IMR-90 (cell line): ENCODE results near the gene OR5AC2. TPM values are rescaled to one million over a fixed set of nuclear protein-coding genes. Genes with fewer than 3 reads are reported as not detected.

Experiments used
- ATAC-seq: fragments of 200-7000 bp; cut with Tn5 transposase; 2 replicates; pipeline ENCODE4 v1.9.1; 2020; ENCODE audit warnings: low read depth, mild to moderate bottlenecking, moderate library complexity
- BruUV-seq: library from RNA; stranded (reverse); fragments of 400-500 nt; replicated peaks from 2 replicates; lab custom pipeline; 2021; lab: Mats Ljungman, UMichigan
- CTCF ChIA-PET: fragments of 300-600 bp; formaldehyde crosslinking; extraction: SDS; loops from one replicate; lab custom pipeline; 2021; ENCODE audit warnings: antibody characterized with exemption; lab: Yijun Ruan, JAX
- POLR2A ChIA-PET: fragments of 300-600 bp; sonication (Branson Sonifier 250); formaldehyde crosslinking; loops from one replicate; lab custom pipeline; 2022; ENCODE audit warnings: antibody characterized with exemption; ENCODE audit not compliant: unreplicated experiment; lab: Charles Lee
- DNase-seq: peaks from one replicate; pipeline ENCODE4 v3.0.0; 2013
- H2AFZ ChIP-seq: replicated peaks from 2 replicates; pipeline ENCODE3; 2013; ENCODE audit warnings: low read length, mild to moderate bottlenecking; ENCODE audit not compliant: poor library complexity
- H2AK5ac ChIP-seq: 2 replicates; pipeline ENCODE4 v1.6.1; 2013; ENCODE audit warnings: low read depth, low read length, inconsistent platforms
- H2AK9ac ChIP-seq: replicated peaks from 2 replicates; pipeline ENCODE3; 2013; ENCODE audit warnings: mild to moderate bottlenecking, low read depth, low read length, moderate library complexity; ENCODE audit not compliant: poor library complexity
- H2BK120ac ChIP-seq: 2 replicates; pipeline ENCODE4 v1.6.1; 2013; ENCODE audit warnings: low read depth, low read length, inconsistent platforms
- H2BK15ac ChIP-seq: 3 replicates; pipeline ENCODE4 v1.6.1; 2013; ENCODE audit warnings: low read depth, low read length, inconsistent platforms
- H2BK20ac ChIP-seq: 2 replicates; pipeline ENCODE4 v1.6.1; 2013; ENCODE audit warnings: low read depth, mild to moderate bottlenecking, inconsistent platforms, low read length, moderate library complexity
- H2BK5ac ChIP-seq: 2 replicates; pipeline ENCODE4 v1.6.1; 2013; ENCODE audit warnings: mild to moderate bottlenecking, low read depth, low read length, inconsistent platforms; ENCODE audit not compliant: poor library complexity, severe bottlenecking
- H3K14ac ChIP-seq: replicated peaks from 2 replicates; pipeline ENCODE4 v1.6.1; 2013; ENCODE audit warnings: low read depth, low read length, inconsistent platforms
- H3K18ac ChIP-seq: 2 replicates; pipeline ENCODE4 v1.6.1; 2013; ENCODE audit warnings: low read depth, low read length, control low read depth
- H3K23ac ChIP-seq: 2 replicates; pipeline ENCODE4 v1.6.1; 2013; ENCODE audit warnings: low read depth, low read length, inconsistent platforms
- H3K27ac ChIP-seq: 2 replicates; pipeline ENCODE4 v1.5.1; 2013; ENCODE audit warnings: mild to moderate bottlenecking, control low read depth, low read length; ENCODE audit not compliant: insufficient read depth
- H3K27me3 ChIP-seq: 2 replicates; pipeline ENCODE4 v1.6.1; 2013; ENCODE audit warnings: low read length; ENCODE audit not compliant: control insufficient read depth, insufficient read depth
- H3K36me3 ChIP-seq: 2 replicates; pipeline ENCODE4 v1.6.1; 2013; ENCODE audit warnings: low read length, mixed read lengths; ENCODE audit not compliant: control insufficient read depth, insufficient read depth
- H3K4ac ChIP-seq: 2 replicates; pipeline ENCODE4 v1.6.1; 2013; ENCODE audit warnings: low read depth, low read length, inconsistent platforms
- H3K4me1 ChIP-seq: 2 replicates; pipeline ENCODE4 v1.6.1; 2013; ENCODE audit warnings: low read length, mixed read lengths; ENCODE audit not compliant: control insufficient read depth, insufficient read depth
- H3K4me2 ChIP-seq: 2 replicates; pipeline ENCODE4 v1.6.1; 2013; ENCODE audit warnings: low read depth, mild to moderate bottlenecking, control low read depth, low read length, moderate library complexity
- H3K4me3 ChIP-seq: 2 replicates; pipeline ENCODE4 v1.5.1; 2013; ENCODE audit warnings: low read depth, mild to moderate bottlenecking, control low read depth, low read length, moderate library complexity; ENCODE audit not compliant: insufficient read depth
- H3K56ac ChIP-seq: 2 replicates; pipeline ENCODE4 v1.6.1; 2013; ENCODE audit warnings: low read length, inconsistent platforms; ENCODE audit not compliant: insufficient read depth; ENCODE audit errors: extremely low read depth
- H3K79me1 ChIP-seq, 2 experiments: 2 replicates each; pipeline ENCODE4 v1.6.1; 2013; ENCODE audit warnings: low read length in 2 of 2, inconsistent platforms in 1 of 2, low read depth in 1 of 2
- H3K9ac ChIP-seq: 2 replicates; pipeline ENCODE4 v1.6.1; 2013; ENCODE audit warnings: low read depth, low read length, control low read depth
- H3K9me1 ChIP-seq: 2 replicates; pipeline ENCODE4 v1.6.1; 2013; ENCODE audit warnings: low read length, inconsistent platforms; ENCODE audit not compliant: insufficient read depth
- H3K9me3 ChIP-seq: 2 replicates; pipeline ENCODE4 v1.6.1; 2013; ENCODE audit warnings: low read length; ENCODE audit not compliant: control insufficient read depth, insufficient read depth
- H4K20me1 ChIP-seq: 2 replicates; pipeline ENCODE4 v1.6.1; 2013; ENCODE audit warnings: low read length, inconsistent platforms; ENCODE audit not compliant: insufficient read depth
- H4K5ac ChIP-seq: 2 replicates; pipeline ENCODE4 v1.6.1; 2013; ENCODE audit warnings: mild to moderate bottlenecking, low read depth, low read length, control low read depth
- H4K8ac ChIP-seq, 2 experiments: 2 replicates each; pipeline ENCODE4 v1.6.1; 2013; ENCODE audit warnings: low read depth in 2 of 2, low read length in 2 of 2, control low read depth in 1 of 2, inconsistent platforms in 1 of 2
- H4K91ac ChIP-seq: 2 replicates; pipeline ENCODE4 v1.6.1; 2013; ENCODE audit warnings: low read depth, low read length, inconsistent platforms; ENCODE audit not compliant: insufficient read depth
- BHLHE40 ChIP-seq: fragments of 150-350 bp; IDR thresholded peaks from 2 replicates; pipeline ENCODE4 v1.6.1; 2016; ENCODE audit warnings: mild to moderate bottlenecking, low read depth, low read length
- CEBPB ChIP-seq: IDR thresholded peaks from 2 replicates; pipeline ENCODE4 v1.6.1; 2012; ENCODE audit warnings: low read depth, low read length, improper control_type of control experiment
- CHD1 ChIP-seq: IDR thresholded peaks from 2 replicates; pipeline ENCODE4 v1.6.1; 2012; ENCODE audit warnings: low read depth, low read length, improper control_type of control experiment
- CTCF ChIP-seq: conservative IDR thresholded peaks from 2 replicates; pipeline ENCODE4 v1.5.1; 2012; ENCODE audit warnings: mild to moderate bottlenecking, low read depth, low read length, improper control_type of control experiment
- ELK1 ChIP-seq: fragments of 150-350 bp; IDR thresholded peaks from 2 replicates; pipeline ENCODE4 v1.6.1; 2016; ENCODE audit warnings: low read depth, mild to moderate bottlenecking, low read length, moderate library complexity, borderline replicate concordance
- FOS ChIP-seq: fragments of 150-350 bp; IDR thresholded peaks from 2 replicates; pipeline ENCODE4 v1.6.1; 2016; ENCODE audit warnings: low read depth, low read length
- MAFK ChIP-seq: IDR thresholded peaks from 2 replicates; pipeline ENCODE4 v1.6.1; 2012; ENCODE audit warnings: low read depth, low read length, improper control_type of control experiment
- MAZ ChIP-seq: IDR thresholded peaks from 2 replicates; pipeline ENCODE4 v1.6.1; 2012; ENCODE audit warnings: low read depth, mild to moderate bottlenecking, low read length, improper control_type of control experiment, moderate library complexity, borderline replicate concordance
- MXI1 ChIP-seq: IDR thresholded peaks from 2 replicates; pipeline ENCODE4 v1.6.1; 2012; ENCODE audit warnings: low read depth, mild to moderate bottlenecking, low read length, moderate library complexity, borderline replicate concordance
- NFE2L2 ChIP-seq: fragments of 150-350 bp; IDR thresholded peaks from 2 replicates; pipeline ENCODE4 v1.6.1; 2016; ENCODE audit warnings: low read depth, mild to moderate bottlenecking, low read length
- POLR2A ChIP-seq: IDR thresholded peaks from 2 replicates; pipeline ENCODE4 v1.6.1; 2012; ENCODE audit warnings: mild to moderate bottlenecking, low read depth, low read length
- RAD21 ChIP-seq: IDR thresholded peaks from 2 replicates; pipeline ENCODE4 v1.6.1; 2012; ENCODE audit warnings: low read length, improper control_type of control experiment
- RCOR1 ChIP-seq: IDR thresholded peaks from 2 replicates; pipeline ENCODE4 v1.6.1; 2012; ENCODE audit warnings: mild to moderate bottlenecking, low read length, improper control_type of control experiment; ENCODE audit not compliant: insufficient replicate concordance
- RFX5 ChIP-seq: IDR thresholded peaks from 2 replicates; pipeline ENCODE4 v1.8.0; 2012; ENCODE audit warnings: low read depth, mild to moderate bottlenecking, low read length, moderate library complexity
- SMC3 ChIP-seq: fragments of 150-350 bp; IDR thresholded peaks from 2 replicates; pipeline ENCODE4 v1.6.1; 2016; ENCODE audit warnings: low read depth, mild to moderate bottlenecking, antibody characterized with exemption, low read length, moderate library complexity
- USF2 ChIP-seq: fragments of 150-350 bp; IDR thresholded peaks from 2 replicates; pipeline ENCODE4 v1.6.1; 2017; ENCODE audit warnings: mild to moderate bottlenecking, antibody characterized with exemption, low read length, low read depth
- WGBS, 2 experiments: methylation state at CpG; one replicate each; pipeline versions ENCODE4 v1.1.5 to v1.1.7; 2013; ENCODE audit warnings: missing lambda C conversion rate in 2 of 2; ENCODE audit not compliant: insufficient read length in 1 of 2; ENCODE audit errors: extremely low coverage in 2 of 2; 5-methylcytosine and 5-hydroxymethylcytosine counted together
- dilution Hi-C: fragments of 300-500 bp; cut with HindIII; formaldehyde crosslinking; loops from one replicate; pipeline ENCODE4 v1.14.3; 2018; ENCODE audit warnings: low sequenced_read_pairs; ENCODE audit not compliant: unreplicated experiment
- in situ Hi-C: fragments of 300-500 bp; cut with MboI; formaldehyde crosslinking; loops from 3 replicates; pipeline ENCODE4 v1.14.3; 2019; ENCODE audit warnings: low sequenced_read_pairs, inconsistent platforms, mixed read lengths
- intact Hi-C: fragments of 100-400 bp; cut with micrococcal nuclease; formaldehyde crosslinking; loops from 2 replicates; pipeline ENCODE4 v1.10.0; 2022
- polyA plus RNA-seq, 3 experiments: library from polyadenylated mRNA; depleted of rRNA; stranded (reverse); fragments of >200 nt; gene quantifications; 2 replicates each; pipeline ENCODE4 v1.2.3, GENCODE V29; 2012; ENCODE audit warnings: low replicate concordance in 1 of 3
- total RNA-seq: library from RNA; depleted of rRNA; stranded (reverse); fragments of >200 nt; gene quantifications from 2 replicates; pipeline ENCODE4 v1.2.3, GENCODE V29; 2012

OR5AC2 gene
- total and polyA plus RNA-seq, 2 of the 4 experiments (the other 2 are of a cell fraction): not detected

GRCh38 chr3:98038876-98039275, 48.1 kb upstream of the OR5AC2 start:
- Histone ChIP-seq H3K36me3 (no peaks in the 10 kb centered on the region), H3K9me1 (no peaks in the 10 kb centered on the region), H2BK15ac (no peak overlapping the region), H3K4ac (no peak overlapping the region), H3K4me1 (no peaks in the 10 kb centered on the region), H3K23ac (no peak overlapping the region), H4K91ac (no peak overlapping the region), H4K8ac (no peak overlapping the region), H3K79me1 (no peaks in the 10 kb centered on the region), H3K4me3 (no peak overlapping the region), H3K56ac (no peak overlapping the region), H3K27ac (no peak overlapping the region), H2AK5ac (no peak overlapping the region), H3K18ac (no peak overlapping the region), H4K20me1 (no peaks in the 10 kb centered on the region), H2BK5ac (no peak overlapping the region), H3K14ac (no peak overlapping the region), H3K27me3 (no peaks in the 10 kb centered on the region), H3K4me2 (no peak overlapping the region), H3K9ac (no peak overlapping the region), H4K5ac (no peak overlapping the region), H2AK9ac (no peak overlapping the region), H2BK120ac (no peak overlapping the region), H2AFZ (no peak overlapping the region), H2BK20ac (no peak overlapping the region), H3K9me3 (no peaks in the 10 kb centered on the region)
- dilution Hi-C loops (loop anchor here (25.0 kb wide), 1 partner anchor 298 kb away; no protein-coding TSS in a partner anchor), in situ Hi-C loops (loop anchor here (10.0 kb wide), 1 partner anchor 536 kb away; no protein-coding TSS in a partner anchor), intact Hi-C loops (loop anchor here (1.0 to 5.0 kb wide), 3 partner anchors 290 to 548 kb away; no protein-coding TSS in a partner anchor)
- ATAC-seq (no peak), DNase-seq (no peak)
- TF ChIP-seq SMC3: no peak
- TF ChIP-seq MAZ: no peak
- no peak for TF ChIP-seq RCOR1
- TF ChIP-seq NFE2L2: no peak
- TF ChIP-seq POLR2A: no peak
- no peak for TF ChIP-seq CEBPB
- no peak for TF ChIP-seq MAFK
- TF ChIP-seq CTCF: no peak
- TF ChIP-seq MXI1: no peak
- no peak for TF ChIP-seq CHD1
- TF ChIP-seq RFX5: no peak
- TF ChIP-seq RAD21: no peak
- no peak for TF ChIP-seq BHLHE40
- TF ChIP-seq ELK1: no peak
- TF ChIP-seq USF2: no peak
- no peak for TF ChIP-seq FOS
- BruUV-seq: no TSS peak
- ChIA-PET CTCF (interaction anchor here (1.0 to 2.7 kb wide), 2 partner anchors 9 to 291 kb away, joined by 5 to 16 read pairs; no protein-coding TSS in a partner anchor), POLR2A (no interaction called here)
- no CpG with 5 or more reads among the region's 3 CpGs for WGBS, 2 experiments
